COR-L47 (cell line): ENCODE measurements around the gene MATN4.

ENCODE experiments used
- DNase-seq: peaks from one replicate; lab custom pipeline; 2025; lab: John Stamatoyannopoulos, UW

Gene MATN4

GRCh38 chr20:45246109-45246508 is 62.0 kb downstream of the MATN4 start:
- DNase-seq: no peak
